GM12878 (cell line): ENCODE measurements around the gene CRY1. TPM values are rescaled to one million over a fixed set of nuclear protein-coding genes. Genes with fewer than 3 reads are reported as not detected.

Experiments used
- BACH1 ChIP-seq: fragments of 450-650 bp; IDR thresholded peaks from 2 replicates; pipeline ENCODE4 v1.6.1; 2017; ENCODE audit warnings: mild to moderate bottlenecking, borderline replicate concordance
- BCLAF1 ChIP-seq: fragments of 450-650 bp; IDR thresholded peaks from 2 replicates; pipeline ENCODE4 v1.6.1; 2017; ENCODE audit warnings: antibody characterized with exemption, mild to moderate bottlenecking, moderate library complexity
- BHLHE40 ChIP-seq, 2 experiments: fragments of 450-650 bp in 1 of 2; IDR thresholded peaks; 2 replicates each; pipeline ENCODE4 v1.6.1; 2011 to 2017; ENCODE audit warnings: low read depth in 2 of 2, borderline replicate concordance in 1 of 2, improper control_type of control experiment in 1 of 2, low read length in 1 of 2, mild to moderate bottlenecking in 1 of 2
- EZH2 ChIP-seq: IDR thresholded peaks from 2 replicates; pipeline ENCODE4 v1.6.1; 2012; ENCODE audit warnings: low read depth, mild to moderate bottlenecking, control low read depth, inconsistent platforms, low read length, borderline replicate concordance; ENCODE audit not compliant: control insufficient read depth
- GATAD2B ChIP-seq: fragments of 450-650 bp; conservative IDR thresholded peaks from 2 replicates; pipeline ENCODE4 v1.6.1; 2017; ENCODE audit warnings: low read depth, mild to moderate bottlenecking, moderate library complexity
- KLF5 ChIP-seq: fragments of 450-650 bp; IDR thresholded peaks from 2 replicates; pipeline ENCODE4 v1.6.1; 2014; ENCODE audit warnings: mild to moderate bottlenecking; ENCODE audit not compliant: partially characterized antibody
- NR2C1 ChIP-seq: fragments of 450-650 bp; IDR thresholded peaks from 2 replicates; pipeline ENCODE4 v1.6.1; 2017; ENCODE audit warnings: antibody characterized with exemption, mild to moderate bottlenecking, moderate library complexity
- PKNOX1 ChIP-seq: fragments of 450-650 bp; IDR thresholded peaks from 2 replicates; pipeline ENCODE4 v1.6.1; 2016; ENCODE audit warnings: mild to moderate bottlenecking
- RELB ChIP-seq: fragments of 450-650 bp; IDR thresholded peaks from 2 replicates; pipeline ENCODE4 v1.6.1; 2017; ENCODE audit warnings: low read depth, mild to moderate bottlenecking, moderate library complexity
- RUNX3 ChIP-seq: IDR thresholded peaks from 2 replicates; pipeline ENCODE4 v1.6.1; 2012; ENCODE audit warnings: low read length, inconsistent platforms
- SREBF1 ChIP-seq: IDR thresholded peaks from 2 replicates; pipeline ENCODE4 v1.6.1; 2012; ENCODE audit warnings: mild to moderate bottlenecking, low read length
- USF1 ChIP-seq: IDR thresholded peaks from 2 replicates; pipeline ENCODE4 v1.6.1; 2011; ENCODE audit warnings: borderline replicate concordance, low read depth, mild to moderate bottlenecking, moderate library complexity, mixed read lengths, low read length; ENCODE audit not compliant: insufficient read depth; ENCODE audit errors: extremely low read length
- WRNIP1 ChIP-seq: IDR thresholded peaks from 2 replicates; pipeline ENCODE4 v1.6.1; 2011; ENCODE audit warnings: low read depth, low read length, improper control_type of control experiment, borderline replicate concordance
- ZNF274 ChIP-seq: IDR thresholded peaks from one replicate; pipeline ENCODE4 v1.8.0; 2011; ENCODE audit not compliant: insufficient read length, insufficient read depth
- polyA plus RNA-seq, 11 experiments: library from polyadenylated mRNA; depleted of rRNA in 4 of 11; unstranded in 6 of 11; stranded (reverse) in 5 of 11; fragments of >200 nt; fragmentation: Nextera tagmentation in 4 of 11; fragmentation: Illumina TruSeq in 1 of 11; extraction: Ambion mirVana in 4 of 11; extraction: Trizol in 1 of 11; gene quantifications; 1 replicate in 1 of 11; 2 replicates in 10 of 11; pipeline versions ENCODE4 v1.2.1 to v1.2.3, GENCODE V29; 2011 to 2016; ENCODE audit warnings: inconsistent platforms in 2 of 11, missing spikeins in 2 of 11, low read depth in 1 of 11
- total RNA-seq, 4 experiments: library from RNA; depleted of rRNA in 3 of 4; stranded (reverse); fragments of >200 nt in 3 of 4; fragmentation: Illumina TruSeq in 1 of 4; extraction: Trizol in 1 of 4; gene quantifications; 2 replicates each; pipeline versions ENCODE4 v1.2.1 to v1.2.3, GENCODE V29; 2013 to 2021

CRY1 gene
- total and polyA plus RNA-seq, 10 of the 15 experiments (the other 5 are each of a cell fraction or from before 2014, with no cell fraction given): 1.6 to 10.9 (median 5.4) TPM

GRCh38 chr12:106974511-106974910 lies 118.8 kb downstream of the CRY1 start (continued):
- TF ChIP-seq RUNX3: peak; percentile 76
- no peak for TF ChIP-seq USF1
- no peak for TF ChIP-seq BACH1
- TF ChIP-seq KLF5: no peak
- TF ChIP-seq ZNF274: no peak
- no peak for TF ChIP-seq EZH2
- TF ChIP-seq SREBF1: no peak
- TF ChIP-seq RELB: no peak
- peak; percentile 92 to 93 for TF ChIP-seq BHLHE40 (IDR thresholded peaks at IDR 0.05; ENCODE audit: borderline replicate concordance in 1 of 2, low read depth in 2 of 2, low read length in 1 of 2)
- no peak for TF ChIP-seq WRNIP1
- peak; percentile 66; the same call in 1 of the 2 replicates for TF ChIP-seq PKNOX1
- TF ChIP-seq GATAD2B: no peak
- no peak for TF ChIP-seq NR2C1
- no peak for TF ChIP-seq BCLAF1
